H1 (cell line): Measurements from ENCODE around the gene GALNT17. TPM values are rescaled to one million over a fixed set of nuclear protein-coding genes. Genes with fewer than 3 reads are reported as not detected.

Experiments used
- CTCF ChIA-PET: fragments of 300-600 bp; sonication (Branson Sonifier 250); formaldehyde crosslinking; loops from one replicate; lab custom pipeline; 2021; ENCODE audit not compliant: partially characterized antibody; lab: Charles Lee
- POLR2A ChIA-PET: fragments of 300-600 bp; sonication (Branson Sonifier 250); formaldehyde crosslinking; loops from one replicate; lab custom pipeline; 2021; ENCODE audit warnings: inconsistent platforms; ENCODE audit not compliant: partially characterized antibody; lab: Charles Lee
- DNase-seq, 2 experiments: peaks; one replicate each; pipeline versions ENCODE4 v3.0.0 to v3.0.0-alpha.2; 2010 to 2022; ENCODE audit warnings: low spot score in 2 of 2, low read depth in 1 of 2, mixed read lengths in 1 of 2
- FAIRE-seq: peaks from 2 replicates; lab custom pipeline; 2011; peaks lifted over from hg19 to GRCh38; lab: Jason Lieb, UNC
- H2AFZ ChIP-seq: 2 replicates; pipeline ENCODE4 v1.8.1; 2012; ENCODE audit warnings: low read length, inconsistent platforms
- H2AK5ac ChIP-seq: 2 replicates; pipeline ENCODE4 v1.6.1; 2013; ENCODE audit warnings: low read depth, low read length
- H2BK120ac ChIP-seq: replicated peaks from 2 replicates; pipeline ENCODE3; 2013; ENCODE audit warnings: low read depth, low read length, inconsistent platforms
- H2BK12ac ChIP-seq: 2 replicates; pipeline ENCODE4 v1.6.1; 2013; ENCODE audit warnings: low read depth, low read length
- H2BK15ac ChIP-seq: 2 replicates; pipeline ENCODE4 v1.6.1; 2013; ENCODE audit warnings: low read length
- H2BK20ac ChIP-seq: 2 replicates; pipeline ENCODE4 v1.6.1; 2013; ENCODE audit warnings: low read length
- H2BK5ac ChIP-seq: 2 replicates; pipeline ENCODE4 v1.6.1; 2013; ENCODE audit warnings: low read depth, low read length
- H3K14ac ChIP-seq: 2 replicates; pipeline ENCODE4 v1.6.1; 2013; ENCODE audit warnings: inconsistent platforms; ENCODE audit not compliant: insufficient read length
- H3K18ac ChIP-seq: 2 replicates; pipeline ENCODE4 v1.6.1; 2013; ENCODE audit warnings: low read length; ENCODE audit errors: extremely low read depth
- H3K23ac ChIP-seq: 2 replicates; pipeline ENCODE4 v1.6.1; 2013; ENCODE audit warnings: inconsistent platforms; ENCODE audit not compliant: insufficient read length
- H3K23me2 ChIP-seq: 2 replicates; pipeline ENCODE4 v1.6.1; 2013; ENCODE audit warnings: low read depth, low read length
- H3K27ac ChIP-seq: 2 replicates; pipeline ENCODE4 v1.6.1; 2011; ENCODE audit warnings: low read depth, low read length, inconsistent platforms
- H3K27me3 ChIP-seq, 4 experiments: replicated peaks in 1 of 4; 1 replicate in 1 of 4; 2 replicates in 3 of 4; pipeline versions ENCODE4 v1.6.1 to v1.8.1; 2011 to 2013; ENCODE audit warnings: low read length in 3 of 4, mild to moderate bottlenecking in 3 of 4, inconsistent platforms in 2 of 4, mixed read lengths in 2 of 4, moderate library complexity in 1 of 4; ENCODE audit not compliant: control insufficient read depth in 3 of 4, insufficient read depth in 3 of 4; ENCODE audit errors: extremely low read depth in 1 of 4
- H3K36me3 ChIP-seq, 4 experiments: 2 replicates each; pipeline versions ENCODE4 v1.6.1 to v1.8.1; 2011 to 2013; ENCODE audit warnings: mild to moderate bottlenecking in 4 of 4, low read length in 3 of 4, moderate library complexity in 2 of 4, control low read depth in 1 of 4, inconsistent platforms in 1 of 4; ENCODE audit not compliant: insufficient read depth in 4 of 4, control insufficient read depth in 2 of 4
- H3K4ac ChIP-seq: replicated peaks from 2 replicates; pipeline ENCODE3; 2013; ENCODE audit warnings: low read length, low read depth, mixed read lengths, inconsistent platforms; ENCODE audit not compliant: insufficient read length
- H3K4me1 ChIP-seq, 4 experiments: replicated peaks in 1 of 4; 1 replicate in 1 of 4; 2 replicates in 3 of 4; pipeline versions ENCODE4 v1.6.1 to v1.8.1; 2011 to 2013; ENCODE audit warnings: low read length in 3 of 4, inconsistent platforms in 2 of 4, mixed read lengths in 1 of 4; ENCODE audit not compliant: insufficient read depth in 4 of 4, control insufficient read depth in 3 of 4
- H3K4me2 ChIP-seq, 2 experiments: 2 replicates each; pipeline versions ENCODE4 v1.6.1 to v1.8.1; 2011 to 2013; ENCODE audit warnings: low read depth in 2 of 2, low read length in 2 of 2, control low read depth in 1 of 2, inconsistent platforms in 1 of 2, mild to moderate bottlenecking in 1 of 2; ENCODE audit not compliant: insufficient read depth in 1 of 2
- H3K4me3 ChIP-seq, 4 experiments: fragments of 200-600, 300-600 bp in 1 of 4; sonication (generic), shearing (Covaris generic), sonication (Bioruptor Twin) in 1 of 4; 2 replicates each; pipeline versions ENCODE4 v1.5.1 to v1.8.1; 2011 to 2016; ENCODE audit warnings: low read length in 4 of 4, low read depth in 3 of 4, control low read depth in 2 of 4, inconsistent platforms in 2 of 4, mild to moderate bottlenecking in 2 of 4, mixed read lengths in 1 of 4, moderate library complexity in 1 of 4; ENCODE audit not compliant: insufficient read depth in 2 of 4; ENCODE audit errors: extremely low read depth in 1 of 4
- H3K56ac ChIP-seq: replicated peaks from 2 replicates; pipeline ENCODE3; 2013; ENCODE audit warnings: low read depth, mild to moderate bottlenecking, mixed read lengths, low read length, inconsistent platforms; ENCODE audit not compliant: insufficient read length
- H3K79me1 ChIP-seq: 2 replicates; pipeline ENCODE4 v1.6.1; 2013; ENCODE audit warnings: low read depth, low read length, control low read depth
- H3K79me2 ChIP-seq, 2 experiments: 2 replicates each; pipeline versions ENCODE4 v1.6.1 to v1.8.1; 2012 to 2013; ENCODE audit warnings: low read length in 2 of 2, mild to moderate bottlenecking in 2 of 2, inconsistent platforms in 1 of 2; ENCODE audit not compliant: insufficient read depth in 2 of 2, control insufficient read depth in 1 of 2
- H3K9ac ChIP-seq, 4 experiments: replicated peaks in 1 of 4; 1 replicate in 1 of 4; 2 replicates in 3 of 4; pipeline versions ENCODE4 v1.6.1 to v1.8.1; 2011 to 2013; ENCODE audit warnings: low read depth in 3 of 4, low read length in 3 of 4, control low read depth in 2 of 4, mild to moderate bottlenecking in 2 of 4, moderate library complexity in 2 of 4, inconsistent platforms in 1 of 4; ENCODE audit errors: extremely low read depth in 1 of 4
- H3K9me3 ChIP-seq, 2 experiments: 2 replicates each; pipeline versions ENCODE4 v1.6.1 to v1.8.1; 2012 to 2013; ENCODE audit warnings: mild to moderate bottlenecking in 2 of 2, moderate library complexity in 2 of 2, control low read depth in 1 of 2, inconsistent platforms in 1 of 2, low read depth in 1 of 2, low read length in 1 of 2, mixed read lengths in 1 of 2; ENCODE audit not compliant: insufficient read depth in 2 of 2
- H4K20me1 ChIP-seq, 2 experiments: replicated peaks in 1 of 2; 2 replicates each; pipeline versions ENCODE3 to v1.8.1; 2011 to 2013; ENCODE audit warnings: inconsistent platforms in 2 of 2, low read length in 2 of 2, mild to moderate bottlenecking in 1 of 2; ENCODE audit not compliant: insufficient read depth in 2 of 2, control insufficient read depth in 1 of 2
- H4K5ac ChIP-seq: 2 replicates; pipeline ENCODE4 v1.6.1; 2013; ENCODE audit warnings: low read length, low read depth, mixed read lengths, inconsistent platforms; ENCODE audit not compliant: insufficient read length
- H4K8ac ChIP-seq: 2 replicates; pipeline ENCODE4 v1.8.0; 2013; ENCODE audit warnings: mild to moderate bottlenecking, moderate library complexity, low read length, inconsistent platforms; ENCODE audit not compliant: insufficient read depth; ENCODE audit errors: extremely low read depth
- H4K91ac ChIP-seq: replicated peaks from 2 replicates; pipeline ENCODE3; 2013; ENCODE audit warnings: low read length, mixed read lengths, inconsistent platforms; ENCODE audit not compliant: insufficient read length
- EGR1 ChIP-seq: IDR thresholded peaks from 2 replicates; pipeline ENCODE4 v1.6.1; 2011; ENCODE audit warnings: low read depth, low read length, borderline replicate concordance
- KDM1A ChIP-seq: fragments of 200-600, 300-600 bp; sonication (generic); IDR thresholded peaks from 2 replicates; pipeline ENCODE4 v1.7.1; 2016; ENCODE audit warnings: mild to moderate bottlenecking, low read length, borderline replicate concordance
- SP2 ChIP-seq: IDR thresholded peaks from 2 replicates; pipeline ENCODE4 v1.6.1; 2012; ENCODE audit warnings: mild to moderate bottlenecking, low read length, inconsistent platforms
- WGBS, 2 experiments: shearing (Covaris generic) in 1 of 2; methylation state at CpG; one replicate each; pipeline versions ENCODE4 v1.1.6 to v1.1.7; 2013 to 2015; ENCODE audit warnings: low lambda C conversion rate in 2 of 2, mixed read lengths in 2 of 2, inconsistent platforms in 1 of 2, low coverage in 1 of 2, missing lambda C conversion rate in 1 of 2; ENCODE audit not compliant: insufficient replicate concordance in 2 of 2, insufficient coverage in 1 of 2, insufficient read length in 1 of 2; ENCODE audit errors: extremely low coverage in 1 of 2, missing lambda C conversion rate in 1 of 2; 5-methylcytosine and 5-hydroxymethylcytosine counted together
- polyA plus RNA-seq, 7 experiments: library from polyadenylated mRNA; depleted of rRNA in 3 of 7; stranded (reverse) in 5 of 7; unstranded in 2 of 7; fragments of >200 nt in 5 of 7; fragments of 200-250 nt in 2 of 7; gene quantifications; 1 replicate in 5 of 7; 2 replicates in 1 of 7; 4 replicates in 1 of 7; pipeline versions ENCODE4 v1.2.1 to v1.2.3, GENCODE V29; 2011 to 2013; ENCODE audit warnings: missing spikeins in 2 of 7, mixed read lengths in 2 of 7
- total RNA-seq: library from RNA; stranded (reverse); fragmentation: NEBNext Ultra II Directional; extraction: Animal tissue kit (Norgen Biotek cat#: 25700); gene quantifications from 2 replicates; pipeline ENCODE4 v1.2.1, GENCODE V29; 2021

GALNT17 gene
- total and polyA plus RNA-seq, 2 of the 8 experiments (the other 6 are each of a cell fraction or from before 2014, with no cell fraction given) = 37.7 to 47.0 TPM

DNA sequence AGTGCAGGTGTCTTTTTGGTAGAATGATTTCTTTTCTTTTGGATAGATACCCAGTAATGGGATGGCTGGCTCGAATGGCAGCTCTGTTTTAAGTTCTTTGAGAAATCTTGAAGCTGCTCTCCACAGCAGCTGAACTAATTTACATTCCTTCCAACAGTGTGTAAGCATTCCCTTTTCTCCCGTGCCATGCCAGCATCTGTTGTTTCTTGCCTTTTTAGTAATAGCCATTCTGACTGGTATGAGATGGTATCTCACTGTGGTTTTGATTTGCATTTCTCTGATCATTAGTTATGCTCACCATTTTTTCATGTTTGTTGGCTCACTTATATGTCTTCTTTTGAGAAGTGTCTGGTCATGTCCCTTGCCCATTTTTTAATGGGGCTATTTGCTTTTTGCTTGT, 486.3 kb downstream of the GALNT17 start:
- peaks cover 2% of the 10 kb centered on the region; the same call in 1 of the 2 replicates for H3K23me2 ChIP-seq
- H3K4me3 ChIP-seq = no peak overlapping the region
- no peak overlapping the region for H3K56ac ChIP-seq
- H3K4ac ChIP-seq = no peak overlapping the region
- DNase-seq = no peak
- H2BK20ac ChIP-seq = no peak overlapping the region
- H3K36me3 ChIP-seq = no peaks in the 10 kb centered on the region; a peak in 1 of 8 replicates
- no peak overlapping the region for H3K4me2 ChIP-seq
- no peaks in the 10 kb centered on the region for H3K79me1 ChIP-seq
- H4K8ac ChIP-seq = no peak overlapping the region
- H3K27me3 ChIP-seq = no peaks in the 10 kb centered on the region
- WGBS, 2 experiments = 85% methylated on average over 2 of the region's 2 CpGs; no CpG with 5 or more reads in 1 of the 2 experiments
- ChIA-PET POLR2A (no interaction called here), CTCF (no interaction called here)
- no peak overlapping the region for H2BK120ac ChIP-seq
- H3K14ac ChIP-seq = no peak overlapping the region
- H4K20me1 ChIP-seq = no peaks in the 10 kb centered on the region
- no peak for FAIRE-seq
- H3K9ac ChIP-seq = no peak overlapping the region
- no peaks in the 10 kb centered on the region for H3K79me2 ChIP-seq
- H2BK5ac ChIP-seq = no peak overlapping the region
- H2AFZ ChIP-seq = no peak overlapping the region
- H2BK12ac ChIP-seq = no peak overlapping the region
- H3K18ac ChIP-seq = no peak overlapping the region
- no peaks in the 10 kb centered on the region for H3K9me3 ChIP-seq
- H3K27ac ChIP-seq = no peak overlapping the region
- peaks cover 0 to 18% (median 11%) of the 10 kb centered on the region in 4 experiments for H3K4me1 ChIP-seq
- no peak overlapping the region for H4K91ac ChIP-seq
- no peak overlapping the region for H4K5ac ChIP-seq
- H2BK15ac ChIP-seq = no peak overlapping the region
- H2AK5ac ChIP-seq = no peak overlapping the region
- no peak overlapping the region for H3K23ac ChIP-seq
- TF ChIP-seq SP2 (no peak), KDM1A (no peak), EGR1 (no peak)
